Measurements from ENCODE around the gene SNORC.

Gene SNORC

DNA sequence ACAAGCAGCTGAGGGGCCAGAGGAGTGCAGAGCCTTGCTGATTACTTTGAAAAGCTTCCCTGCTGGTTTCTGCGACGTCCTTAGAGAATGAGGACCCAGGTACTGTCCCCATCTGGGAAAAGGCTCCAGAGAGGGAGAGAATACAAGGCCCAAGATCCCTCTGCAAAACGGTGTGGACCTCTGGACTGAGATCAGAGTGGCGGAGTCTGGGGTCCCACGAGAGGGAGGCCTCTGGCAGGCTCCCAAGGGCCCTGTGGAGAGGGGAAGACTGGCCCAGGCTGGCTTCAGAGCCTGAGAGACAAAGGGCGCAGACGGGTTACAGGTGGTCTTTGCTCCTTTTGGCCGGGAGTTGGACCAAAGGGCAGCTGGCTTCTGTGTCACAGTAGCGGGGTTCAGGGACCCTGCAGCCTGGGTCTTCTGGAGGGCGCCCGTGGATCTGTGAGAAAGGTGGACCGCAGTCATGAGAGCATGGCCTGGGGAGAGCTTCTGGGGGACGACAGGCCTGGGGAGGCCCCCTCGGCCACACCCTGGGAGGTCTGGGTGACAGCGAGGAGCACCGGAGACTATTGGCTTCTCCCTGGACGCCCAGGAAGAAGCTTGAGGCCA, 805 bp downstream of the SNORC start:
- no peak for DNase-seq

DNA sequence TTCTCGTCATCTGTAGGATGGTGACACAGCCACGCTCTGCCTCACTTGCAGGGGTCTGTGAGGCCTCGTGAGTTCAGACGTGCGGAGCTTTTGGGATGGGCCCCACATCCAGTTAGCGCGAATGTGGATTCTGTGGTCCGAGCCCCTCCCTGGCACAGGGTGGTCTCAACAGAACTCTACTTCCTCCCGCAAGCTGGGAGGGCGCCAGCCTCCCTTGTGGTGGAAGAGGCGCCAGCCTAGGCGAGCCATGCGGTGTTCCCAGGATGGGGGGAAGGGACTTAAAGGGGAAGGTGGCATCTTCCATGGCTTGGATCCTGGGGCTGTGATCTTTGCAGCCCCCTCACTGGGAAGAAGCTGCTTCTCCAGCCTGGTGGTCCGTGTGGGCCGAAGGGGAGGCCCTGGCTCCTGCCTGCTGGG, 1.4 kb downstream of the SNORC start:
- DNase-seq, result no peak

DNA sequence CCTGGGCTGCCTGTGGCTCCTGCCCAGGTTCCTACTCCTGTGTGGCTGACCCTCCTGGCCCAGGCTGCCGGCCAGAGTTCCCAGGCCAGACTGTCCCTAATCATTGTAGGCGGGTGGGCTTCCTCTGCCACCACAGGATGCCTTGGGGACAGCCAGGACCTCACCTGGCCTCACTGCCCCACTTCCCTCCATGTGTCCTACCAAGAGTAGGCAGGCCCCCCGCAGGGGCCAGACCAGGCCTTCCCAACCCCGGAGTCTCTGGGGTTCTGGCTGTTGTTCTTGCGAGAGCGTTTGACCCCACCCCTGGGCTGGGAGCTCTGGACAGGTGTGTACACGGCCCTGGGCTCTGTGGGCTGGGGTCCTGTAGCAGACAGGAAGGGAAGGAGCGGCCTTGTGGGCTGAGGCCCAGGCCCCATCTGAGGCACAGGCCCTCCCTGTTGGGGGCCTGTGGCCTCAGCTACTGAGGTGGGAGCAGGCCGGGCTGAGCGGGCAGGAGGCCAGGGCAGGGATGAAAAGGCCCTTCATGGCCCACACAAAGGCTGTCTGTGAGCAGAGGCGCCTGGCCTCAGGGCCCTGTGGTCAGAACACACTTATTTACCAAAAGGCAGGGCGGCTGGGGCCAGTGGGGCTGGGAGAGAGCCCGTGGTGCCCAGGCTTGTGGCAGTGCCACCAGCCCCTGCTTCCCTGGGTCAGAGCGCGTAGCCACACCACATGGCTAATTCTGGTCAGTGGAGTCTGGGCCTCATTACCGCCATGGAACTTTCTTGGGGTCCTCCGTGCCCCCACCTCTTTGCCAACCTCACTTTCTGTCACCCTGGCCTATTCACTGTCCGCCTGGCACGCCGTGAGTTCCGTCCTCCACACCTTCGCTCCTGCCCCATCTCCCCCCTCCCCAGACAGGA, 2.0 kb downstream of the SNORC start:
- DNase-seq, result no peak

DNA sequence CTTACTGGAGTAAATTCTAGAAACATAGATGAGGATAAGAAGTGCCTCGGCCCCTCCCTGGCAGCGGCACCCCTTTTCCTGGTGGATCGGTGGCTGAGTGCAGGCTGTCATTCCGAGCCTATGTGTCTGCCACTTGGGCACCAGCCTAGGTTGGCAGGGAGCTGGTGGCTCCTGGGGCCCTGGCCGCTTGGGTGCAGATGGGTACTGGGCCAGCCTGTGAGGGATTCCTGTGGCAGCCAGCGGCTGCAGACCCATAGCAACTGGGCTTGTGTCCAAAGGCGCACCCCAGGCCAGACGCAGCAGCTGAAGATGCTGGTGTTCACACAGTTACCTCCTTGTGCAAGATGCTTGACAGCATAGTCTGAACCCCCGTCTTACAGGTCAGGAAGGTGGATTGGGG, 2.8 kb downstream of the SNORC start:
- no peak for DNase-seq

DNA sequence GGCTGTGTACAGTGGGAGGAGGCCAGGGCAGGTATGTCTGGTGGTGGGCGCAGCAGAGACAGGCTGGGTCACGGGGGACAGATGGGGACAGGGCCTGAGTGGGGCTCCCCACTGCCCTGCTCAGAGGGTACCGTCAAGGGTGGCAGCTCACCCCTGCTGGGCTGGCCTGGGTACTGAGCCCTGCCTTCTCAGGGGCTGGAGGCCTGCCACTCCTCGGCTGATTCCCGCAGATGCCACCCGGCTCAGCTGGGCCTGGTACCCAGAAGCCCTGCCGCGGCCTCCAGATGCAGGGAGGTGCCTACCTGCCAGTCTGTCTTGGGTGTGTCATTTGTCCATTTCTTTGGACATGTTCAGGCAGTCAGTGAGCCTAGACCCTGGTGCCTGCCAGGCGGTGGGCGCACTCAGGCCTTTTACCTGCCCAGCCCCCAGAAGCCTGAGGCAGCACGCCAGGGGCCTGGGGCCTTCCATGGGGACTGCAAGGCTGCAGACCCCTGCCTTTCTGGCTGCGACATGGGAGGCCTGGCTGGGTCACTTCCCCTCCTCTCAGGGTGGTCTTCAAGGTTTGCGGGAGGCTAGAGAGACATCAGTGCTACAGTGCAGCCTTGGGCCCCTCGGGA, 3.3 kb downstream of the SNORC start:
- no peak for DNase-seq

DNA sequence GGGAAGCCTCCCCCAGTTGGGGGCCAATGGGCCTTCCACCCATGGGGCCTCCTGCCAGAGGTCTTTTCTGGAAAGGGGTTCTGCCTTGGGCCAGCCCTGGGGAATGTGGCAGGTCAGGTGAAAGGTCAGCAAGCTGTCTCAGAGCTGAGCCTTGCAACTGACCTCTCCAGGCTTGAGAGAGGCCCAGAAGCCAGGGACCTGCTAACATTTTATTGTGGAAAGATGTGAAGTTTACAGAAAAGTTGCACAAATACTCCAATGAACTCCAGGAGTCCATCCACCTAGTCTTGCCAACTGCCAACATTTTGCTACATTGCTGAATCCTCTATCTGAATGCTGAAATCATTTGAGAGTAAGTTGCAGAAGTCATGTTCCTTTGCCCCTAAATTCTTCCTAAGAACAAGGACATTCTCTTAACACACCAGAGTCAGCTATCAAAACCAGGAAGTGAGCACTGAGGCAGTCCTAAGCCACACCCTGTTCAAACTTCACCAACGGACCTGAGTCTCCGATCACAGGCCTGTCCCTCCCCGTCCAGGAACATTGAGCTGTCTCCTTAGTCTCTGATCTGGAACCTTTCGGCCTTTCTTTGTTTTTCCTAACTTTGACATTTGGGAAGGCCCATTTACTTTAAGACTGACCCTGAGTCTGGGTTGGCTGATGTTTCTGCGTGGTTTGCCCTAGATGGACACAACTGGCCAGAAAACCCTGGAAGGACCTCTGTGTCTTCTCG, 4.0 kb downstream of the SNORC start:
- no peak for DNase-seq

DNA sequence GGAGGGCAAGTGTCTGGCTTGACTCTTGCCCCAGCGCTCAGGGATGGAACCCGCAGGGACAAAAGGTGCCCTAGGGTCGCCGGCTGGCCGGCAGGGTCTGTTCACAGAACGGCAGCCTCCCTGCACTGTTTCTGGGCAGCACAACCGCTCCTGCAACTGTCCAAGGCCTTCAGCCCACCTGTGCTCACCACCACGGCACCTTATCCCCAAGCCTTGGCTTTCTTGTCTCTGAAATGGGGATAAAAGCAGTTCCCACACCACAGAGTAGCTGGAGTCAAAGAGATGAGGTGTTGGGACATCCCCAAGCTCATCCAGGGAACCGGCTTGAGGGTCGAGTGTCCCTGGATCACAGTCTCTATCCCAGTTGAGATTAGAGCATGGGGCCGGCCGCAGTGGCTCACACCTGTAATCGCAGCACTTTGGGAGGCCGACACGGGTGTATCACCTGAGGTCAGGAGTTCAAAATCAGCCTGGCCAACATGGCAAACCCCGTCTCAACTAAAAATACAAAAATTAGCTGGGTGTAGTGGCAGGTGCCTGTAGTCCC, 4.7 kb downstream of the SNORC start:
- no peak for DNase-seq

DNA sequence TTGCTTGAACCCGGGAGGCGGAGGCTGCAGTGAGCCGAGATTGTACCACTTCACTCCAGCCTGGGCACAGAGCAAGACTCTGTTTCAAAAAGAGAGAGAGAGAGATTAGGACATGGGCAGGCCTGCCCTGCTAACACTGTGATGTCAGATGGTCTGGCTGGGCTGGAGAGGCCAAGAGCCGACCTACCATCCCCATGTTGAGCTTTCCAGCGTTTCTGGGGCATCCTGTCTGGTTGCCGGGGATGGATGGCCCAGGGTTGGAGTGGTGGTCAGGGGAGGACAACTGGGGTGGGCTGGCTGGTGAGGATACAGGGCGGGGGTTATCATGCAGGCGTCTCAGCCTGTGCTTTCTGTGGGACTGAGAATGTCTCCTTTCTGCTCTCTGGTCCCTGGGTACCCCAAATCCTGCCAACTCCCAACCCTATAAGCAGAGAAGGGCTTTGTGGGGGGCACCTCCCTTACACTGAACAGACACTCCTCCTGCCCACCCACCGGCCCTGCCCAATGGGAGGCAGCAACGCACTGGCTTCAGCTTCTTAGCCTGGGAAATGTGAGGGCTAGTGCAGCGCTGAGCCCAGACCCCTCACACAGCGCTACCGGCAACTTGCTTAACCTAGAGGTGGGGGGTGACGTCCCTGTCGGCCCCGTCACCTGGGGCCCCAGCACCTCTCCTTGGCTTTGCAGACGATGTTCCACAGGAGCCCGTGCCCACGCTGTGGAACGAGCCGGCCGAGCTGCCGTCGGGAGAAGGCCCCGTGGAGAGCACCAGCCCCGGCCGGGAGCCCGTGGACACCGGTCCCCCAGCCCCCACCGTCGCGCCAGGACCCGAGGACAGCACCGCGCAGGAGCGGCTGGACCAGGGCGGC, 5.4 kb downstream of the SNORC start:
- no peak for DNase-seq

DNA sequence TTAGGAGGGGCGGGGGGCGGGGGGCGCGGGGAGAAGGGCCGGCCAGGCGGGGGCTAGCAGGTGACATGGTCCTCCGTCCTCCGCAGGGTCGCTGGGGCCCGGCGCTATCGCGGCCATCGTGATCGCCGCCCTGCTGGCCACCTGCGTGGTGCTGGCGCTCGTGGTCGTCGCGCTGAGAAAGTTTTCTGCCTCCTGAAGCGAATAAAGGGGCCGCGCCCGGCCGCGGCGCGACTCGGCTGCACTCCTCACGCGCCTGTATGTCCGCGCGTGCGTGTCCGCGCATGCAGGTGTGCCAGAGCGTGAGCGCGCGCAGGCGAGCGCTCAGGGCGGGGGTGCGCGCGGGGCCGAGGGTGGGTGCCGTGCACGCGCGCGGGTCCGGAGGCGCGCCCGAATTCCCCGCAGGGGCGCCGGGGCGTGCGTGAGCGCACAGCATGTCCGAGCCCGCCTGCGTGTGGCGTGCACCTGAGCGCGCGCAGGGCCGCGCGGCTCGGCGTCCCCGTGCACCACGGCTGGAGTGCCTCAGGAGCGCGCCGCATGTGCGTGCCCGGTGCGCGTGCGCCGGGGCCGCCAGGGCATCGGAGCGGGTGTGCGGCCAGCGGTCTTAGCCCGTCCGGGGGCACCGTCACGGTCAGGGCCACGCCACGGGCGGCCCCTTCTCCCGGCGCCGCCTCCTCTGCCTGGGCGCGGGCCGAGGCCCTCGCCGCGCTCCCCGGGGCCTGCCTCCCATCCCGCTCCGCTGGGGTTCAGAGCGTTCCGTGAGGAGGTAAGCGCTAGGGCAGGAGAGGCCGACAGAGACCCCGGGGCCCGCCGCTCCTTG, 6.3 kb downstream of the SNORC start:
- DNase-seq, result no peak

DNA sequence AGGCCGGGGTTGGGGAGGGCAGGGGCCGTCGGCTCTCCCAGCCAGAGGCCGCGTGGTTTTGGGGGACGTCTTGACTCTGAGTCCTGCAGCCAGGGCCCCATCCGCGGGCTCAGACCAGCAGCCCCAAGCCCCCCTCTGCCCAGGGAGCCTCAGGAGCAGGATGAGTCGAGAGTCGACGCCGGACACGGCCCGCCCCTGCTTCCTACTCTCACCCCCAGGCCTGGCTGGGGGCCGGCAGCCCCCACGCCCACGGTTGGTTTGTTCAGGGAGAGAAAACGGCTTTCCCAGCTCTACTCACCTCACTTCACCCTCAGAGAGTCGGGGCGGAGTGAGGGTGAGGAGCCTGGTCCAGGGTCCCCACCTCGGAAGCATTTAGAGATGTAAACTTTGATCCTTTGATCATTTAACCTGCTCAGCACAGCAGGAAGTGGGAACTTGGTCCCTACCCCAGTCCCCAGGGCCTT, 6.9 kb downstream of the SNORC start:
- DNase-seq, result no peak

DNA sequence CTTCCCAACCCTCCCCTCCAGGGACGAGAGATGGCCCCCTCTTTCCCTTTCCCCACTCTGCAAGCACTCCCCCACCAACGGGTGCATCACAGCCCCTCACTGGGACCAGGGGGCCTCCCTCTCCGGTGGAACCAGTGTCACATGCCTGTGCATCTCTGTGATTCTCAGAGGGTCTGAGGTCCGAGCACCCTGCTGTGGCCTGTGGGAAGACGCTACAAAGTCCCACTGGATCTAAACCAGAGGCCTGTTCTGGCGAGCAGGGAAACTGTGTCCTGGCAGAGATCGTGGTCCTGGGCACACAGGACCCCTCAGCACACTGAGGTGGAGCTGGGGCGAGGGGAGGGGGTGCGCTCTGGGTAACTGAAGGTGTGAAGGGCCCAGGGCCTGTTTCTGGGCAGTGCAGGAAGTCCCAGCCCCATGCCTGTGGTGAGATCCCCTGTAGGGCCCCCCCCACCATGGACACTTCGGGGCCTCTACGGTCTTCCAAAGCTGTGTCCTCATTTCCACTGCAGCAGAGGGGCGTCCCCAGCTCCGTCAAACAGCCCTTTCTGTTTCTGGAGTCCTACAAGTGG, 8.0 kb downstream of the SNORC start:
- no peak for DNase-seq

DNA sequence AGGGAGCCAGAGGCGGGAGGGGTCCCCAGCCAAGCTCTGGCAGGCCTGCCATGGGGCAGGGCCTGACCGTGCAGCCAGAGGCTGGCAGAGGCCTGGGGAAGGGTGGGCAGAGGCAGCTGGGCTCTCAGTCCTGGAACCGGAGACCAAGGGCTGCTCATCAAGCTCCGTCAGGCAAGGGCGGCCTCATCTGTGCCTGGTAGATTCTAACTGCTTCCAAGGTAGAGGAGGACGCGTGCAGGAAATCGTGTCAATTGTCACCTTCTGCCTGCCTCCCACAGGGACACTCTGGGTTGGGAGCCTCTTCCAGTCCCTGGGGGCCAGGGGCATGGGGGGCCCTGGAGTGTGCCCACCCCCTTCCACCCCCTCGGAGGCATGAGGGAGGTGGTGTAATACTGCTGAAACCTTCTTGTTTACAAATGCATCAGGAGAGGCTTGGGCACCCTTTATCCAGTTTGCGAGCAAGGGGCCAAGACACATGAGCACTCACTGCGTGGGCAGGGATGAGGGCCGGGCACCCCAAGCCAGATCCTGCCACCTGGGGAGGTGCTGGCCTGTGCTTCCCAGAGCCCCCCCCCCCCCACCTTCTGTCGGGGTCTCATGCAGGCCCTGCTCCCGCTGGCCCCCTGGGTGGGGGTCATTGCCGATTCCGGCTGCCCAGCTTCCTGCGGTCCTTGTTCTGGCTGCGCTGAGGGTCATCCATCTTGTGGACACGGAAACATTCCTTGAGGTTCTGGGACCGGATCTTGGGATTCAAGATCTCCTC, 9.0 kb downstream of the SNORC start:
- no peak for DNase-seq

DNA sequence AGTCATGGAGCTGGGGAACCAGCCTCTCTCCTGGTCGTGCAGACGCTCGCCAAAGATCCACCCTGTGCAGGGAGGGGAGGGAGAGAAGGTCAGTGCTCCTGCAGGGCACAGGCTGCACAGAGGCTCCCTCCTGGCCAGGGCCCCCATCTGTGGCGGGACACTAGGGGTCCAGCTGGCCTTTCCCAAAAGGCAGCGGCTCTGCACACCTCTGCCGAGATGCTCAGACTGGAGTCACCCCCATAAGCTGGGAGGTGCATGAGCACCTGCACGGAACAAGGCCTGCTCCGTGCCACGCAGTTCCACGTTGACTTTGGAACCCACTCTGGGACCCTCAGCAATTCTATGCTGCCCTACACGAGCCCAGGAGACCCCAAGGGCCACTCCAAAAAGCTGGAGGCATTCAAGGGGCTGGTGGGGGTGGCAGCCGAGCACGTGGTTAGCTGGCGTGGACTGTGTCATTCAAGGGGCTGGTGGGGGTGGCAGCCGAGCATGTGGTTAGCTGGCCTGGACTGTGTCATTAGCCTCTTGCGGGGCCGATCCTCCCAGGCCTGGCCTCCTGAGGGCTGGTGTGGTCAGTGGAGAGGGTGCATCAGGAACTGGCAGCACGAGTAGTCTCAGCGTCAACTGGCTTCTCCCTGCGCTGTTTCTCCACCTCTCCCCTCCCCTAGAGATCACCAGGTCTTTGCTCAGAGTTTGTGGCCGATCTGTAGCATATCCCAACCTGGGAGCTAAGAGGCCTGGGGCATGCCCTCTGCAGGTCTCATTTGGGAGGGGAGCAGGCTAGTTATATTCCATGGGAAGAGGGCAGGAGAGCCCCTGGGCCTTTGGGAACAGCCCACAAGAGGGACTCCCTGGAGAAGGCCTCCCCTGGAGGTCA, 9.8 kb downstream of the SNORC start:
- DNase-seq, result no peak

DNA sequence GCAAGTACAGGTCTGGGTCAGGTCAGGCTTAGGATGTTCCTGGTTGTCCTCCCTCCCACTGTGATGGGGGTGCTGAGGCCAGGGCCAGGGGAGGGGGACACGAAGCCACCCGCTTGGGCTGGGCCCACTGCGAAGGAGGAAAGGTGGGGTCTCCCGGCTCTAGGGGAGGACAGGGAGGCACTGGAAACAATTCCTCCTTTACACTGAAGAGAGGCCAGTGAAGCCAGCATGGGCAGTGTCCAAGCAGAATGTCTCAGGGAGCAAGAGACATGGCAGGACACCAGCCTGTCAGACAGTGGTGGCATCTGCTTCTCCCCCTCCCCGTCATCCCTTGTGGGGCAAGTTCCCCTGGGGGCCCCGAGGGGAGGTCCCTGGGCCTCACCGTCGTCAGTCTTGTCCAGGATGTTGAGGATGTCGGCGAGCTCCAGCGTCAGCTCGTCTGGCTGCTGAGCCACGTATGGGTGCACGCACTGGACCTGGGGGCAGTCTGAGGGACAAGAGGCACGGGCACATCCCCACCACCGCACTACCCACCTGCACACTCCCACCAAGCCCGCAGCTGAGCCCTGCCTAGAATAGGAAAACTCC, 10.8 kb downstream of the SNORC start:
- DNase-seq, result no peak

DNA sequence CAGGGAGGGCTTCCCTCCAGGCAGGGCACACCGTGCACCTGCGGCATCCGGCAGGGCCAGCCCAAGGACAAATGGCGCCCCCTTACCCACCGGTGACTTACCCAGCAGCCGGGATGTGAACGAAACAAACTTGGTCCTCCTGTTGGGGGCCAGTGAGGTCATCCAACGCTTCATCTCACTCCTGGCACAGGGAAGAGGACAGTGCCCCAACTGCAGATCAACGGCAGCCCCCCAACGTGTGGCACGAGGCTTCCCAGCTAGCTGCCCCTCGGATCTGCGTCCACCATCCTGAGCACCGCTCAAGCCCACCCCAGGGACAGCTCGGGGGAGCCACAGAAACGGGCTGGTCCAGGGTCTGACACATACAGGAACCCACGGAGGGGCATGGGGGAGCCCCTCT, 12.0 kb downstream of the SNORC start:
- no peak for DNase-seq

DNA sequence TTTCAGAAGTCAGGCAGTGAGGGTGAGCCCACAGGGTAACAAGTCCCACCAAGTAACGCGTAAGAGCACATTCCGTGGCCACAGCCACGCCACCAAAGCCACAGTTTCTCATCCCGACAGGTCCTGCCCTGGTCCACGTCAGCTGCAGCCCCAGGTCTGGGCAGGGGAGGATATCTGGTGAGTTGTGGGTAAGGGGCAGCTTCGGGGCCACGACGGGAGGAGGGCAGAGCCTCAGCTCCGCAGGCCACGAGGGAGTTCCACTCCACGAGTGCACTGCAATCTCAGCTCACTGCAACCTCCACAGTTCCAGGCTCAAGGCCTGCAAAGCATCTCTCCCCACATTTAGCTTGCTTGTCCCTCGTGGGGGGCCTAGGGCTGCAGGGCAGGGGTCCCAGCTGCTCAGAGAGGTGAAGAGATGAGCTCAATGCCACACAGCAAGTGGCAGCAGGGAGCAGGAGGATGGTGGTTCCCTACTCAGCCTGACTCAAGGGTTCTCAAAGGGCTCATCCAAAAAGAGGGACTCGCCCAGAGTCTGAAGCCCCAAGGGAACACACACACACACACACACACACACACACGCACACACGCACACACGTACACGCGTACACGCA, 12.5 kb downstream of the SNORC start:
- DNase-seq, result no peak

DNA sequence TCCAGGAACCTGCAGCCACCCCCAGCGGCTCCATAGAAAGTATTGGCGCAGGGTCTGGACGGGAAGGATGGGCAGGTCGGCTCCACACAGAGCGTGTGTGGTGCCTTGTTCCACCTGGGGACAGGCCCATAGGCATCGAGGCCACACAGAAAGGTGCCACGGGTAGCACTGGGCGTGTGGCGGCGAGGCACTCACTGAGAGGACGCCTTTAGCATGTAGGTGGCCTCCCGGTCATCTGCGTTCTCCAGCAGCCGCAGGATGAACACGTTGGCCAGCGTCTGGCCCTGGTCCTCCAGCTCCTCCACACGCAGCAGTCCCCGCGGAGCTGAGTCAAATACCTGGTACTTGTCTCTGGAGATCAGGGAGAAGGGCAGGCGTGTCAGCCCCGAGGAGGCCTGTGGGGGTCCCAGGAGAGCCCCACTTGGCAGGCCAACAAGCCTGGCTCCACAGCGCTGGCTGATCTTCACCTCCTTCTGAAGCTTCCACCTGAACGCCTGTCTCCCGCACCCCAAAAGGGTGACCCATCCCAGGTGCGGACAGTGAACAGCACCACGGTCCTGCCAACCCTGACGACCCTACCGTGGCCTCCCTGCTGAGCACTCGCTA, 13.2 kb downstream of the SNORC start:
- no peak for DNase-seq

DNA sequence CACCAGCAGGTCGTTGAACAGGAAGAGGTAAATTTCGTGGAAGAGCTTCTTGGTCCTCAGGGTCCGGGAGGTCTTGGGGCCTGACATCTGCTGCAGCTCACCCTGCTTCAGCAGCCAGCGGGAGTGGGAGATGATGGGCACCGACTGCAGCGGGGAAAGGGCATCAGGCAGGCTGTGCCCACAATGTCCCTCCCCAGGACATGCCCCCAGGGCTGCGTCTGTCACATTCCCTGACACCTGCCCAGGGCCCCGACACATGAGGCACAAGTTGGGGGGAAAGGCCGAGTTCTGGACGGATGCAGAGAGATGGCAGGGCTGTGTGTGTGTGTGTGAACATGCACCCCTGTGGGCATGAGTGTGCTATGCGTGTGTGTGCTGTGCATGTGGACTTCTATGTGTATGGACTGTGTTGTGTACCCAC, 13.9 kb downstream of the SNORC start:
- DNase-seq, result no peak

All from NCI-H1048 (cell line).